Tongue (tissue), 2 donors: ENCODE results near the gene EXOC3L1. TPM values are rescaled to one million over a fixed set of nuclear protein-coding genes. Genes with fewer than 3 reads are reported as not detected.

ENCODE experiments used
- DNase-seq: peaks from one replicate; pipeline ENCODE4 v3.0.0-alpha.2; 2015
- total RNA-seq: library from RNA; depleted of rRNA; stranded (reverse); fragments of >200 nt; gene quantifications from one replicate; pipeline ENCODE4 v1.2.3, GENCODE V29; 2014

EXOC3L1 gene
- total RNA-seq, 1 donor from 2014 or later, result 3.6 TPM

- no peak for DNase-seq
Observed at GRCh38 chr16:67181346-67181745, 8.6 kb downstream of the EXOC3L1 start.

- no peak for DNase-seq
Observed at GRCh38 chr16:67180166-67180565, 9.8 kb downstream of the EXOC3L1 start.

GRCh38 chr16:67179421-67180080, 10.4 kb downstream of the EXOC3L1 start:
- DNase-seq, result no peak

- peak; percentile 79 for DNase-seq
Observed at GRCh38 chr16:67177743-67178699, 11.9 kb downstream of the EXOC3L1 start.

- no peak for DNase-seq
Observed at GRCh38 chr16:67176662-67177061, 13.3 kb downstream of the EXOC3L1 start.

- DNase-seq, result no peak
Observed at GRCh38 chr16:67174706-67175231, 15.2 kb downstream of the EXOC3L1 start.

- DNase-seq, result peak; percentile 83
Observed at GRCh38 chr16:67173808-67174705, 15.9 kb downstream of the EXOC3L1 start.

GRCh38 chr16:67173323-67173722, 16.6 kb downstream of the EXOC3L1 start:
- no peak for DNase-seq

- no peak for DNase-seq
Observed at GRCh38 chr16:67170949-67171649, 18.8 kb downstream of the EXOC3L1 start.

- DNase-seq, result peak; percentile 84
Observed at GRCh38 chr16:67170168-67170948, 19.6 kb downstream of the EXOC3L1 start, which contains the start of gene NOL3. NOL3 (plus strand) TSS chr16:67170538.

GRCh38 chr16:67169642-67170167, 20.2 kb downstream of the EXOC3L1 start:
- peak; percentile 59 for DNase-seq

GRCh38 chr16:67169011-67169451, 20.9 kb downstream of the EXOC3L1 start:
- DNase-seq, result no peak

GRCh38 chr16:67167588-67167987, 22.3 kb downstream of the EXOC3L1 start:
- DNase-seq, result no peak

GRCh38 chr16:67166598-67167168, 23.3 kb downstream of the EXOC3L1 start:
- DNase-seq, result no peak

- no peak for DNase-seq
Observed at GRCh38 chr16:67166110-67166547, 23.8 kb downstream of the EXOC3L1 start.

- no peak for DNase-seq
Observed at GRCh38 chr16:67165121-67166078, 24.5 kb downstream of the EXOC3L1 start.

- DNase-seq, result no peak
Observed at GRCh38 chr16:67164599-67165061, 25.3 kb downstream of the EXOC3L1 start, which contains the start of gene HSF4. HSF4 (plus strand) TSS chr16:67164745; CDS start chr16:67164812, 67 bp downstream.

GRCh38 chr16:67163999-67164558, 25.9 kb downstream of the EXOC3L1 start:
- no peak for DNase-seq
